HG03139 (cell line): ENCODE results near the gene LTN1.
"Not testable (repeated sequence)": the region's sequence is repeated elsewhere in the genome, so short reads cannot be mapped to it uniquely, and the experiment has no call there.

Source experiments
- ATAC-seq: cut with Tn5 transposase; IDR thresholded peaks from one replicate; pipeline ENCODE4 v1.9.1; 2021; ENCODE audit not compliant: unreplicated experiment

Gene LTN1

DNA sequence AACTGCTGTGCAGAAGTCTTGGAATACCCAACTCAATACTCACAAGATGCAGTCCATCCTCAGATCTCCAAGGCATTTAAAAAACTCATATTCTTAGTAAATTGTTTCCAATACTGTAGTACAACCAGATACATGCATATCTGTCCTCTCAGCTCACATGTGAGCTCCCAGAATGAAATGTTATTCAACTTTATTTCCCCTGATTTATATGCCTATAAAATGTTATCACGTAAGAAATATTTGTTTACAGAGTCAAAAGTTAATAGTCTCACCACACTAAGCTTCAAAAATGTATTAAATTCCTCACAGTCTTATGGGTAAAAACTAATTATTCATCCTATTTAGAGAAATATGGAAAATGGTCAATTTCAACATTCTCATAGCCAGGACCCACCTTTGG is 56.6 kb downstream of the LTN1 start:
- ATAC-seq: no peak

DNA sequence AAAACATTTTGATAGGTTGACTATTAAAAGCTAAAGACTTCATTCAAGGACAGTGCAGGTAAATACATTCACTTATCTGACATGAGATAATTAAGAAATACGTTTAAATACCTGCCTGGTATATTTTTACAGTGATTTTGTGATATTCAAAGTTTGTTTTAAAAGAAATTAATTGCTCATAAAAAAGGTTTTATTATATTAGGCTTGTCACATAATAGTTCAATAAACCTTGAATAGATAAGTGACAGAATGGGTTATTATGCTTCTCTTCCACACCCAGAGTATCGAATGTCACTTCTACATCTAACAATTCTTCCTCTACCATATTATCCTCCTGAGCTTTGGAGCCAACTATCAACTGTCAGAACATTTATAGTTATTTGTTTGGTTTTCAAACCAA is 60.0 kb downstream of the LTN1 start:
- no peak for ATAC-seq

DNA sequence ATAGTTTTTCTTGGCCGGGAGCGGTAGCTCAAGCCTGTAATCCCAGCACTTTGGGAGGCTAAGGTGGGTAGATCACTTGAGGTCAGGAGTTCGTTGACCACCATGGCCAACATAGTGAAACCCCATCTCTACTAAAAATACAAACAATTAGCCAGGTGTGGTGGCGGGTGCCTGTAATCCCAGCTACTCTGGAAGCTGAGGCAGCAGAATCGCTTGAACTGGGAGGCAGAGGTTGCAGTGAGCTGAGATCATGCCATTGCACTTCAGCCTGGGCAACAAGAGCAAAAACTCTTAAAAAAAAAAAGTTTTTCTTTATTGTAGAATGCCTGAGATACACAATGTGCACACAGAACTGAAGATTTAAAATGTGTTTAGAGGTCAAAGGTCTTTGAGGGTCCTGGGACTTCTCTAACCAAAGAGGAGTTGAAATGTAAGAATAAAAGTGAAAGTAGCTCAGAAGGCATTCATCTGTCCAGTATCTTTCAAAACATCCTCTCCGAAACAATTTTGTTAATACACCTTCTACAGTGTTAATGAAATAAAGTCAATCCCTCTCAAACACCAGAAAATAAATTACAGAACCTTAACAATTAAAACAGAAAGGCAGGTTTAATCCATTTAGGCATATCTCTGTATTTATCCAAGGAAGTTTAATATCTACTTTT is 60.8 kb downstream of the LTN1 start:
- not testable (repeated sequence) for ATAC-seq

DNA sequence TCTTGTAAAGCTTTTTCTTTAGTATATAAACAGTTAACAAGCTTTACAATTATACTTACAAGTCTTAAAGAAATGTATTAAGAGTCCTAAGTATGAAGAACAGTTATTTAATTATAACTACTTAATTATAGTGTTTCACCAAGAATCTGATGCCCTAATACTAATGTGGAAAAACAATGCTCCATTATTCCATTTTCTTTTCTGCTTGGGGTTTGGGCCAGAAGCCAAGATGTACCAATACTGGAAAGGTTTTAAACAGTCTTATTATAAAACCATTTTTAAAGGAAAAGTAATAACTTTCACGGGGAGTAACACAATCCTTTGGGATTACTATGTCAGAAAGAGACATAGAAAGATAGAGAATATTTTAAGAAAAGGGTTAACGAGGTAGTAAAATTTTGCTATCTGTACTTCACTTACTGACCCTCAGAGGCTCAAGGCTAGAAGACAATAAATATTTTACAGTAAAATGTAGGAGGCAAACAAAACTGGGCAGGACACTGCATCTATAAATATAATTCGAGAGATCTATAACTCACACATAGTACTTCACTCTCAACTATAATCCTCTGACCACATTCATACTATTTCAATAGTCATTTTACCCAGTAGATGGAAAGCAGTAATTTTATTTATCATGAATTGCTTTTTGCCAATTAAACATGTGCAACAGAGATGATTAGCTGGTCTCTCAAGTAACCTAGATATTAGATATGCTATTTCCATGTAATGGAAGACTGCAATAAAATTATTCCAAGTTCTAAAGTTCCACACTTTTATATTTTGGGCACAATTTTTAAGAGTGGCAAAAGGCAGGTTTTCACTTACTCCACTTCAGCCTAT is 63.9 kb downstream of the LTN1 start:
- ATAC-seq: no peak

- no peak for ATAC-seq
These were observed 65.5 kb downstream of the LTN1 start for GRCh38 chr21:28927130-28927529.

- no peak for ATAC-seq
These were observed 69.2 kb downstream of the LTN1 start for GRCh38 chr21:28923439-28923975.

DNA sequence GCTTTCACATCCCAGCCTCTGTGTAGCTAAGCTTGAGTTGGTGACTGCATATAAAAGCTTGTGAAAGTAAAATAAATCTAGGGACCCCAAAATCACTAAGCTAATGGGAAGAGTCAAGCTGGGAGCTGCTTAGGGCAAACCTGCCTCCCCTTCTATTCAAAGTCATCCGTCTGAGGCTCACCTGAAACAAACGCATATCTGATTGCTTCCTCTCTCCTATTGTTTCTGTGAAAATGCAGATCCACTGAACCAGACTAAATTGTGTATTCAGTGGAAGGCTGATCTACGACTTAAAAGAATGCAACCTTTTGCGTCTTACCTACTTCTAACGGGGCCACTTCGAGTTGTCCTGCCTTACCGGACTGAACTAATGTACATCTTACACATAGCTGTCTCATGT is 70.3 kb downstream of the LTN1 start:
- no peak for ATAC-seq

DNA sequence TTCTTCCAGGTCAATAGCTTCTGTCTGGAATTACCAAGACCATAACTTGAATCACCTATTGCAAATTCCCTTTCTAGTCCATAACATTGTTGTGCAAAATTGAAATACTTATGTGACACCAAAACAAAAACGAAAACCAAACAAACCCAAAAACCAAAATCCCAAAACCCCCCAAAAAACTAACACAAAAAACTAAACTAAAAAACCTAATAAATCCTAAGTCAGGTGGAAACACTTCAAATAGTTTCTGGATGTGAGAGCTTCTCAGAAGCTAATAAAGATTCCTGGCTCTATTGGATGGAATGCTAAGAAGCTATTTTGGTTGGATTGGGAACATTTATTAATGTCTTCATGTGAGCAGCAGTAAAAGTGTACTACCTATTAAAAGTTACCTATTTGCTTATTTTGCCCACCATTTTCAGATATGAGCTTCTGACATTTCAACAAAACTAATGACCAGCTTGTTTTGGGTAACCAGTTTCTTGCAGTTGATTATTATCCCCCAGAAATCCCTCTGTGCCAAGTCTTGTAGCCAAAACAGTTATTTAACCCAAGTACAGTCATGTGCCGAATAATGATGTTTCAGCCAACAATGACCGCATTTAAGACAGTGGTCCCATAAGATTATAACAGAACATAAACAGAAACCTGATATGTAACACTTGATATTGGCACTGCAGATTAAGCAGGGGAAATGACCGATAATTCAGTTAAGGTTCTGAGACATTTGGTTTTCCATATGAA is 76.4 kb downstream of the LTN1 start:
- no peak for ATAC-seq

DNA sequence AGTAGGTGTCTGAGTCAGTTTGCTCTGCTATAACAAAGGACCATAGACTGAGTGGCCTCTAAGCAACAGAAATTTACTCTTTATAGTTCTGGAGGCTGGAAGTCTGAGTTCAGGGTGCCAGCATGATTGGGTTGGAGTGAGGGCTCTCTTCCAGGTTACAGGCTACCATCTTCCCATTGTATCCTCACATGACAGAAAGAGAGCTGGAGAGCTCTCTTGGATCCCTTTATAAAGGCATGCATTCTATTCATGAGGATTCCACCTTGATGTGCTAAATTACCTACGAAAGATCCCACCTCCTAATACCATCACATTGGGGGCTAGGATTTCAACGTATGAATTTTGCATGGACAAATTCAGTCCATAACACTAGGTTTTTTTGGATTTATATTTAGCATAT is 79.6 kb downstream of the LTN1 start:
- no peak for ATAC-seq

- no peak for ATAC-seq
These were observed 82.3 kb downstream of the LTN1 start for GRCh38 chr21:28910280-28910887.

DNA sequence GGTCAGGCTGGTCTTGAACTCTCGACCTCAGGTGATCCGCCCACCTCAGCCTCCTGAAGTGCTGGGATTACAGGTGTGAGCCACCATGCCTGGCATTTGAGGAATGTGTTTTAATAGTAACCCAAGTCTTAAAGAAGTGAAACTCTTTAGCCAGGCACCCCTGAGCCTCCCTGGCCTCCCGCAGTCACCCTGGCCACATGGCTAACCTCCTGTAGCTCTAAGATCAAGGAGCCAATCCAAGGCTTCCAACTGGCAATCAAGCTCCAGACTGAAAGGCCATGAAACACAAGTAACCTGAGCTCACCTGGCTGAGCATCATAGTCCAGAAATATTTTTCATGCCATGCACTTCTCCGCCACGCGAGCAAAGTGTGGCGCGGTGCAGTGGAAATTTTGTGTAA is 84.3 kb downstream of the LTN1 start:
- ATAC-seq: no peak

GRCh38 chr21:28906841-28907240 is 85.8 kb downstream of the LTN1 start:
- ATAC-seq: no peak

DNA sequence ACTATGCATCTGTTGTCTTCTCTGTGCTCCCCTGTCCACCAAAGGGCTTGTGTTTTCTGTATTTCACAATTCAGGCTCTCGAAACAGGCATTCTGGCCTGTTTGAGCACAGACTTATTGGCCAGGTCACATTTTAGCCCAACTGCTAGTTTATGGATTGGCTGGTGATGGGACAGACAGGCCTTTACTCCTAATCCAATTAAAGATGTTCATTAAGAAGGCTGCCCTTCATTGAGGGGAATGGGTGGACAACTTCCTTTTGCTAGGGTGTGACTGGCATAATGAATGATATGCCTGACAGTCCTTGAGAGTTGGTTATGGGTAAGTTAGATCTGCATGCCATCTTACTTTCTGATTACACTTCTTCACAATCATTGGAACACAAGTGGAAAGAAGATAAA is 86.4 kb downstream of the LTN1 start:
- ATAC-seq: no peak

- ATAC-seq: no peak
These were observed 87.7 kb downstream of the LTN1 start for GRCh38 chr21:28904961-28905435.

- no peak for ATAC-seq
These were observed 89.2 kb downstream of the LTN1 start for GRCh38 chr21:28903448-28903847.

- no peak for ATAC-seq
These were observed 92.2 kb downstream of the LTN1 start for GRCh38 chr21:28900481-28900880.

GRCh38 chr21:28899744-28900143 is 92.9 kb downstream of the LTN1 start:
- no peak for ATAC-seq

DNA sequence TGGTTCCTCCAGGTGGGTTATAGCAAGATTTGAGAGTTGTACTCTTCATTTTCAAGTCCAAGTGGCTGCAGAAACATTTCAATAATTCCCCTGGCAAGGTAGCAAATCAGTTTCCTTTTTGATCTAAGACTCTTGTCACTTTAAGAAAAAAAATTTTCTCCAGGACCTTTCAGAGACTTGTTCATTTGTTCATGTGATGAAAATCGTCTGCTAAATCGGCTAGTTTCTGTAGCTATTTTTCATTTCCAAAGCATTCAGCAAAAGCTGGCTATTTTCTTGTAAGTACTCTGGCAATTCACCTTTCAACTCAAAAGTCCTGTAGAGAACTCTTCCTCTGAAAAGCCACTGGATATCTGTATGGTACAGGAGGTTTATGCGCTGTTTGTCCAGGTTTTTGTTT is 93.5 kb downstream of the LTN1 start:
- ATAC-seq: no peak

DNA sequence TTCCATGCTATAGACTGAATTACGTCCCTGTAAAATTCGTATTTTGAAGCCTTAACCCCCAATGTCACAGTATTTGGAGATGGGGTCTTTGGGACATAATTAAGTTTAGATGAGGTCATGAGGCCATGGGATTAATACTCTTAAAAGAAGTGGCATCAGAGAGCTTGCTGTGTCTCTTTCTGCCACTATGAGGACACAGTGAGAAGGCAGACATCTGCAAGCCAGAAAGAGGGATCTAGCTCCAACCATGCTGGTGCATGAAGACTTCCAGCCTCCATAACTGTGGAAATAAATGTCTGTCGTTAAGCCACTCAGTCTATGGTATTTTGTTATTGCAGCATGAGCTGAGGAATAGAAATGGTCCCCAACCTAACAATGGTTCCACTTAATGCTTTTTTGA is 99.0 kb downstream of the LTN1 start:
- no peak for ATAC-seq

DNA sequence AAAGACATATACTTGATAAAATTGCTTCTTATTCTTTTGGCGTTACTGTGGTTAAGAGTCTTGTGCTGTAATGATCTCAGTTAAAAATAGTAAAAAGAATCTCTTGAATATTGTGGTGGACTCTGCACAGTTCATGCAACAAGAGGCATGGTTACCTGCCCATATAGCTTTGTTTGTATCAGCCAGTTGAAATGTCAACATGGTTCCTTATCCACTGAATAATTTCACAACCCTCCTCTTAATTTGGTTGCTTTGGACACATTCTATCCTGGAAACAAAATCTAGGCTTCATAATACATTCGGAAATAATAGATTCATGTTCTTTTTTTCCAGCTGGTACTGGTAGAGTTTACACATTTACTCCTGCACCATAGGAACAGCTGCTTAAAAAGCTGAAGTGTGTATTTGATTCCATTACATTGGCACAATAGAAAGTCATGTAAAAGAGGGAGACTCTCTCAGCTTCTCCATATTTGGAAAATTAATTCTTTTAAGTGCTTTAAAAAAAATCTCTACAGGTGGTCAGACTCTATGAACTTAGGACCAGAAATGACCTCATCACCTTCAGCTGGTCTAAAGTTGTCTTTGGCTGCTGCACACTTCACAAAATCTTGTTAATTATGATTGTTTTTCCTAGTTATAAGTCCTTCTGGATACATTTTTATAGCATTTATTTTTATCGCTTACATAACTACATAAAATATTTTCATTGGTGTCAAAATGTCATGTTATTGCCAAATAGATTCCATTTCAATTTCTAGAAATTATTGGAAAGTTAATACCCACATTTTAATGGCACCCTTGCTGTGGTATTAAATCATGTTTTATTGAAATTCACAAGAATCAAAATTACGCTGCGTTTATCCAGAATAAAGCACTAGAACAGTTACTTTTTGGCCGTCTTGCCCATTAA is 100.2 kb downstream of the LTN1 start:
- no peak for ATAC-seq
